ENCODE measurements around the gene TTC39A.
A peak's percentile ranks its signal among the peaks of the same experiment; 100 is the strongest.

Gene TTC39A

DNA sequence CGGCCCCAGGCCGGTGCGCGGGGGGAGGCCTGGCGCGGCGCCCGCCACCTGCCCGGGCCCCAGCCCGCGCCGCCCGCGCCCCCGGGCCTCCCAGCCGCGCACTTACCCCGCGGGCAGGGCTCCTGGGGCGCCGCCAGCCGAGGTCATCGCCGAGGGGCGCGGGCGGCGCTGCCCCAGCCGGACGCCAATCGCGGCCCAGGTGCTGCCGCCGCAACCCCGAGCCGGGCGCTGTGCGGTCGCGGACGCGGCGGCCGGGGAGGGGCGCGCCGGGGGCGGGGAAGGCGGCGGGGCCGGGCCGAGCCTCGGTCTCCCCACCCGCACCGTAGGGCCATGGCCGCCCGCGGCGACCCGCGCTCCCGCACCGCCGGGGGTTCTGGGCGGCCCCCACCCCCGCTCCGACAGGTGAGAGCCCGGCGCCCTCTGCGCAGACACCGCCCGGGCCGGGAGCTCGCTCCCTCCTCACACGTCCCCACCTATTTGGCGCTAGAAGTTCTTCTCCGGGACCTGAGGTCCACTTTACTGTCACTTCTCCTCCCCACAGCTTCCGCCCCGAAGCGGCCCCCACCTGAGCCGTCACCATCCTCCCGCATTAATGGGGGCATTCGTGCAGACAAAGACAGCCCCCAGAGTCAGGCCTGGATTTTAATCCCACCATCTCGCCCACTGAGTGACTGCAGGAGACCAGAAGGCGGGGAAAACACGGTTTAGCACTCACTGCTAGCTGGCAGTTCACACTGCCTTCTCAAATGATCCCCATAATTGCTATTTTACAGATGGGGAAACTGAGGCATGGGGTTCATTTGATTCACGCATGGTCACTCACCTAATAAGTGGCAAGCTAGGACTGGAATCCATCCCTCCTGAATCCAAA, at the start of gene TTC39A:
Gene TTC39A, minus strand, starts transcription at position 232 of the 871 bp plus-strand sequence. Its CDS starts 85 bp downstream, at position 147.
- peak; percentile 44 for DNase-seq (ENCODE audit: low spot score)

- DNase-seq (ENCODE audit: low spot score) = no peak
Measured at GRCh38 chr1:51378871-51379270, 48.5 kb upstream of the TTC39A start.

DNA sequence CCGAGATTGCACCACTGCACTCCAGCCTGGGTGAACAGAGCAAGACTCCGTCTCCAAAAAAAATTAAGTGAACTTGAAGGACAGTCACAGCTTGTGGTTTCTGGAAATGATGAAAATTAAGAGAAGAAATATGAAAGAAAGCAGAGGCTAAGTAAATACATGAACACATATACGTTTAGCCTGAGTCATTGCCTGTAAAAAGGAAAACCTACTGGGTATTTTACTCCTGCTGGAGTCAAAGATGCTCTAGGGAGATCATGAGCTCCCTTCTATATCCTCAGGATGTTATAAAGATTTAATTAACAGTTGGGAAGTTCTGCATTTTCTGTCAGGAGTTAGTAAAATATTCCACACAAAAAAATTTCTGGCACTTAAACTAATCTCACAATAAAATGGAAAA, 43.5 kb upstream of the TTC39A start:
- DNase-seq (ENCODE audit: low spot score) = no peak

- DNase-seq (ENCODE audit: low spot score) = no peak
Measured at GRCh38 chr1:51372561-51372960, 42.2 kb upstream of the TTC39A start.

- DNase-seq (ENCODE audit: low spot score) = no peak
Measured at GRCh38 chr1:51369171-51369570, 38.8 kb upstream of the TTC39A start.

- DNase-seq (ENCODE audit: low spot score) = no peak
Measured at GRCh38 chr1:51365774-51366173, 35.4 kb upstream of the TTC39A start.

GRCh38 chr1:51359879-51360278, 29.5 kb upstream of the TTC39A start:
- no peak for DNase-seq (ENCODE audit: low spot score)

DNA sequence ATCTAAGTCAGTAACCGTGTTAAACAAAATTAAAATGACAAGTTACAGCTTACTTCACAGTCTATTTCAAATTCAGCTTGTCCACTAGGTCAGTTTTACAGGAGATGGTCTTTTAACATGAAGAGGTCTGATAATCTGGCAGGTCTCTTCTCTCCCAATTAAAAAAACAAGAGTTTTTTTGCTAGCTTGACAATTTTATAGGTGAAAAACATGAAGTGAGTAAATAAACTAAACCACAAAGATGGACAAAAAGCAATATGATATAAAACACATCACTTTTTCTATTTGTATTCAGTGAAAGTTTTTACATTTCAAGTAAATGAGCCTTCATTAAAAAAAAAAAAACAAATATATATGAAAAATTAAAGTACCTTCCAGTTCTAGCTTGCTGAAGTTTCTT, 25.0 kb upstream of the TTC39A start:
- no peak for DNase-seq (ENCODE audit: low spot score)

GRCh38 chr1:51354416-51354815, 24.1 kb upstream of the TTC39A start:
- no peak for DNase-seq (ENCODE audit: low spot score)

- DNase-seq (ENCODE audit: low spot score) = no peak
Measured at GRCh38 chr1:51351907-51352306, 21.5 kb upstream of the TTC39A start.

DNA sequence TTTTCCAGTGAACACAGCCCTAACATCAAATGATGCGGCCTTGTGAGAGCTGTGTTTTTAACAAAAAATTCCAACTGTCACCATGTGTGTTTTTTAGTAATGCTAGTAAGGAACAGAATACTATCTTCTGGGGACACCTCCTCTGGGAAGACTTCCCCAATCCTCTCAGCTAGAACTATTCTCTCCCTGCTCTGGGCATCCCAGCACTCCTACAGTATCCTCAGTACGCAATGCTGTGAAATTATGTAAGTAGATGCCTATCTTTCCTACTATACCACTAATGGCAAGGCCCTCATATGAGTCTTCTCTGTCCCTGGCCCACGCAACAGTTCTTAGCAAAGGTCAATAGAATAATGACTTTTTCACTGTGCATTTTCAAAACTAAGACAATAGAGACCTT, 19.5 kb upstream of the TTC39A start:
- no peak for DNase-seq (ENCODE audit: low spot score)

DNA sequence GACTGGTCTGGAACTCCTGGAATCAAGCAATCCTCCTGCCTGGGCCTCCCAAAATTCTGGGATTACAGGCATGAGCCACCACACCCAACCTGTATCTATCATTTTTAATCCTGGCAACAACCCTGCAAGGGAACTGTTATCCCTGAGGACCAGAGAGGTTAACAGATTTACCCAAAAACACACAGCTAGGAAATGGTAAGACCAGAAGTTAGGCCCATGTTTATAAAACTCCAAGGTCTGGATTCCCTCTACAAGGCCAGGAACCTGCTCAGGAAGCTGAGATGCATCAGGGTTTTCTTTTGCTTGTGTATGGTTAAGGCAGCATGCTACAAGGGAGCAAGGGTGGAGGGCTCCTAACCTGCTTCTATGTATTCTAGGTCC, 17.8 kb upstream of the TTC39A start:
- no peak for DNase-seq (ENCODE audit: low spot score)

DNA sequence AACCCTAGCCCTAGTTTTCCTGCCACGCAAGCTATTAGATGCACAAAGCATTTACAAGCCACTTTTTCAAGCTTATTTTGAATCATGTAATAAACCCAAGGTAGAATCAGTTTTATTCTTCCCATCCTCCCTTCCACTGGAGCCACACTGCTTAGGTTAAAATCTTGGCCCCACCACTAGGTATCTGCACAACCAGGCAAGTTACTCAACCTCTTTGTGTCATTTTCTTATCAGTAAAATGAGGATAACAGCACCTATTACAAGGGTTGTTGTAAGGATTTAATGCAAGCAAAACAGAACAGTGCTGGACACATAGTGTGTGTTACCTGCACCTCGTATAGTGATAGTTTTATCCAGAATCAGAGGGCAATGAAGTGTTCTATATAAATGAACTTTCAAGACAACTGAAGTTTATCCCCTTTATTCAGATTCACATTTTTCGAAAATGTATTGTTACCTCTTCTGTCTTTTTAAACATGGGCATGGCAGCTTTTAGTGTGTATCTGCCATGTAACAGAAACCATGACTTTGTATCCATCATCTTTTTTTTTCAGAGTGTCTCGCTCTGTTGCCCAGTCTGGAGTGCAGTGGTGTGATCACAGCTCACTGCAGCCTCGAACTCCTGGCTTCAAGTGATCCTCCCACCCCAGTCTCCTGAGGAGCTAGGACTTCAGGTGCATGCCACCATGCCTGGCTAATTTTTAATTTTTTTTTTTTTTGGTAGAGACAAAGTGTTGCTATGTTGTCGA, 17.2 kb upstream of the TTC39A start:
- no peak for DNase-seq (ENCODE audit: low spot score)

DNA sequence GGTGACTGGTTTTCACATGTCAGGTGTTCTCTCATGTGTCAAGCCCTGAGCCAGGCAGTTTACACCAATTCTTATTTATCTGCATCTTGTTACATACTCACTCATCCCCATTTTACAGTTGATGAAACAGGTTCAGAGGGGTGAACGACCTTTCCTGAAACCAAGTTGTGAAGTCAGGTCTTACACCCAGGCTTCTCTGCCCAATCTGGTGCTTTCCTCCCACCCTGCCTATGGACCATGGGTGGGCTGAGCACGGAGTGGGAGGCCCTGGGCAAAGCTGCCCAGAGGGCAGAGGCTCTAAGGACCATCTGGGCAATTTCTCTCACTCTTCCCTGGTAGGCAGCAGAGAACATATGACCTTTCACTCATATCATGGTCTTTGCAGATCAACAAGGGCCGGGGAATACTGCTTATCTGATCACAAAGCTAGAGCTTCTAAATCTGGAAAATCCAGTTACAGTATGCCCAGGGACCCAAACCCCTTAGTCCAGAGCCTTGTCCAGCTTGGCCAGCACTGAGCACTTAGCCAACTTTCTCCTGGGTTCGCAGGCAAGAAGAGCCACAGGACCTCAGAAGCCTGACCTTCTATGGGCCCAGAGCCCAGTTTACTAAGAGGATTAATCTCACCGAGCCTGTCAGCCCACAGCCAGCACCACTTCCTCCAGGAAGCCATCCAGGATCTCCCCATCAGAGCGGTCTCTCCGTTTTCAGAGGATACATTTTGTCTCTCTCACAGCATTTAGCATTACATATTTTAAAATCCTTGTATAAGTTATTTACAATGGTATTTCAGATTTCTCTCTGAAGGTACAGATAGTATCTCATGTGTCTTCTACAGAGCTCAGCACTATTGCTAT, 16.0 kb upstream of the TTC39A start:
- DNase-seq (ENCODE audit: low spot score) = no peak

GRCh38 chr1:51345300-51345687, 14.9 kb upstream of the TTC39A start:
- no peak for DNase-seq (ENCODE audit: low spot score)

- peak; percentile 67 for DNase-seq (ENCODE audit: low spot score)
Measured at GRCh38 chr1:51344602-51345299, 14.4 kb upstream of the TTC39A start.

- no peak for DNase-seq (ENCODE audit: low spot score)
Measured at GRCh38 chr1:51344276-51344601, 13.9 kb upstream of the TTC39A start.

DNA sequence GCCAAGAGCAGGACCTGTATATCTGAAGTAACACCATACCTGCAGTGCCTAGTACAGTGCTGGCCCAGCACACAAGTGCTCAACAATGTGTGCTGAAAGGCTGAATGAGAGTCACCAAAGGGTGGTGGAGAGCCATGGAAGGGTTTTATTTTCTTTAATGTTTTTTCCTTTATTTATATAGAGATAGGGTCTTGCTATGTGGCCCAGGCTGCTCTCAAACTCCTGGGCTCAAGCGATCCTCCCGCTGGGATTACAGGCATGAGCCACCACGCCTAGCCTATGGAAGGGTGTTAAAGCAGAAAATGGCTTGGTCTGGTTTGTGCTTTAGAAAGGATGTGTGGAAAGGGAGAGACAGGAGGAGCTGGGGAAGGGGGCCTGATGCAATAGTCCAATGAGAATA, 13.3 kb upstream of the TTC39A start:
- no peak for DNase-seq (ENCODE audit: low spot score)

GRCh38 chr1:51342591-51343206, 12.3 kb upstream of the TTC39A start:
- DNase-seq (ENCODE audit: low spot score) = no peak

- no peak for DNase-seq (ENCODE audit: low spot score)
Measured at GRCh38 chr1:51341876-51342496, 11.6 kb upstream of the TTC39A start.

- no peak for DNase-seq (ENCODE audit: low spot score)
Measured at GRCh38 chr1:51340380-51340779, 10.0 kb upstream of the TTC39A start.

Data from HuH-7 (cell line).